NK-92 treated with Interleukin-12 subunit alpha and Interleukin-12 subunit beta, amount 100 ng/mL, for 24 hours (cell line): ENCODE results near the gene KLHDC7A.
"Not testable (repeated sequence)": the region's sequence is repeated elsewhere in the genome, so short reads cannot be mapped to it uniquely, and the experiment has no call there.

Source experiments
- DNase-seq: peaks from one replicate; lab custom pipeline; 2025; lab: John Stamatoyannopoulos, UW

KLHDC7A gene

GRCh38 chr1:18480315-18481189, at the start of gene KLHDC7A:
KLHDC7A (plus strand) TSS chr1:18480930; CDS start chr1:18480982, 52 bp downstream.
- DNase-seq = no peak

GRCh38 chr1:18434041-18434440, 46.7 kb upstream of the KLHDC7A start:
- DNase-seq = no peak

DNA sequence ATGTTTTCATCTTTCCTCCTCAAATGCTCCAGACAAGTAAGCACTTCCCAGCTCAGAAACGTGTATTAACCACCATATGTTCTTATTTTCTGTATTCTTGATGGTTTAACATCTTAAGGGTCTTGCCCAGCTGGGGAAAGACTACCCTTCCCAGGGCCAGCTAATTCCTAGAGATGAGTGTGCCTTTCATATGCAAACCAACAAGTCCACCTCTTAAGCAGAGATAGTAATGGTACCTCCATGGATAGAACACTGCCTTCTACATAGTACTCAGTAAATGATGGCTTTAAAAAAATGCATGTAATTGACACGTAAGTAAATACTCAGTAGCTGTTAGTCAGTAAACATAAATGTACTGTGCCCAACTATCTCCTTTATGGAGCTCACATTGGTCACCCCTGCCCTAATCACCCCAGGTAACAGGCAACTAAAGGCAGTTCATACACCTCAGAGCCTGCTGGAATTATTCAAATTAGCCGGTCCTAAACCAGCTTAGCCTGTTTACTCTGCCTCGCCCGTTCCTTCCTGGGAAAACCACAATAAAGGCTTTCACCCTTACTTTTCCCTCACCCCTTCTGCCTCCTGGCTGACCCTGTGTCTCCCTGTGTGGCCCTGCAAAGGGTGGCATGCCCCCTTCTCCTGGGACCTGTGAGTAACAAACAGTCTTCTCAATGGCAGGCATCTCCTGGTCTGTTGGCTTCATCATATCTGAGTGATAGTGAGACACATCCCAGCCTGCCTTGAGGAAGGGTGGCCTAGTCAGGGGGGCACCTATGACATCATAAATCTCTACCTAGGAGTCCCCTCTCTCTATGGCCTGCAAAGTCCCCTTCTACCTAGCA, 40.1 kb upstream of the KLHDC7A start:
- no peak for DNase-seq

DNA sequence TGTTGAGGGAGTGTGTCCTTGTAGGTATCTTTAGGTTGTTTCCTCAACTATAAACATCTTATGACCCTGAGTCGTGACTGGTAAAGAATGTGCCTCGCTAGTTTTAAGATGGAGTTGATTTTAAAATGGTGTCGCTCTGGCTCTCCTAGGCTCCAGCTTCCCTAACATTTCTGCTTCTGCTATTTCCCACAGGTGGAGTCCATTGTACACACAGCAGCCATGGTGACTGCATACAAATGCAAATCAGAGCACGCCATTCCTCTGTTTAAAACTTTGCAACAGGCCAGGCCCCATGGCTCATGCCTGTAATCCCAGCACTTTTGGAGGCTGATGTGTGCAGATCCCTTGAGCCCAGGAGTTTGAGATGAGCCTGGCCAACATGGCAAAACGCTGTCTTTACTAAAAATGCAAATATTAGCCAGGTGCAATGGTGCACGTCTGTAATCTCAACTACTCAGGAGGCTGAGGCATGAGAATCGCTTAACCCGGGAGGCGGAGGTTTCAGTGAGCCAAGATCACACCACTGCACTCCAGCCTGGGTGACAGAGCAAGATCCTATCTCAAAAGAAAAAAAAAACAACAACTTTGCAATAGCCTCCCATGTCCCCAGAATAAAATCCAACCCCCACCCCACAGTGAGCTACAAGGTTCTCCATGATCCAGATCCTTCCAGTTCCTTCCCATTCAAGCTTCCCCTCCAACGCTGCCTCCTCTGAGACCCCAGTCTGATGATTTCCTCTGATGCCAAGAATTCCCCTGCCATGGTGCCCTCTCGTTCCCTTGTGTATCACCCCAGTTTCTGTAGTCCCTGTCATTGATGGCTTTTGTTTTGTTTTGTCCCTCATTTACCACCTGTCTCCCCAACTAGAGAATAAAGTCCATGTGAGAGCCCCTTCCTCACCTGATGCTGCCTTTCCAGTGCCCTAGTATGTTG, 36.9 kb upstream of the KLHDC7A start:
- no peak for DNase-seq

- no peak for DNase-seq
These were observed 36.2 kb upstream of the KLHDC7A start for GRCh38 chr1:18444563-18444962.

DNA sequence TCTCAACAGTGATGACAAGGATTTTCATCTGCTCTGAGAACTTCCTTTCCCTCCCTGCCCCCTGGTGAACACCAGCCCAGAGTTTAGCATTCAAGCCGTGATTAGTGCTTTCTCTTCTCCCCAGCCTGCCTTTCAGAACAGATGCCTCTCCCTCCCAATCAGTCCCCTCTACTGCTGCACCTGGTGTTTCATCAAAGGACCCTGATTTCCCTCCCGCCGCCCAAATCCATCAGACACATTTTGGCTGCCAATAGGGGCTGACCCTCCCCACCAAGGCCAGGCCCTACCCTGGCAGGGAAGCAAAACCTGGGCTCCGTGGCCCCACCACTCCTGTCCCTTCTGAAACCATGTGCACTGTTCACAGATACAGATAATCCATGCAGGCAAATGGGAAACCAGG, 34.0 kb upstream of the KLHDC7A start:
- no peak for DNase-seq

GRCh38 chr1:18447509-18448220, 33.1 kb upstream of the KLHDC7A start:
- no peak for DNase-seq

- no peak for DNase-seq
These were observed 31.8 kb upstream of the KLHDC7A start for GRCh38 chr1:18448889-18449288.

- no peak for DNase-seq
These were observed 28.2 kb upstream of the KLHDC7A start for GRCh38 chr1:18452550-18452949.

- DNase-seq = no peak
These were observed 22.3 kb upstream of the KLHDC7A start for GRCh38 chr1:18458133-18459092.

GRCh38 chr1:18461656-18462055, 19.1 kb upstream of the KLHDC7A start:
- DNase-seq = no peak

GRCh38 chr1:18462517-18462916, 18.2 kb upstream of the KLHDC7A start:
- not testable (repeated sequence) for DNase-seq

DNA sequence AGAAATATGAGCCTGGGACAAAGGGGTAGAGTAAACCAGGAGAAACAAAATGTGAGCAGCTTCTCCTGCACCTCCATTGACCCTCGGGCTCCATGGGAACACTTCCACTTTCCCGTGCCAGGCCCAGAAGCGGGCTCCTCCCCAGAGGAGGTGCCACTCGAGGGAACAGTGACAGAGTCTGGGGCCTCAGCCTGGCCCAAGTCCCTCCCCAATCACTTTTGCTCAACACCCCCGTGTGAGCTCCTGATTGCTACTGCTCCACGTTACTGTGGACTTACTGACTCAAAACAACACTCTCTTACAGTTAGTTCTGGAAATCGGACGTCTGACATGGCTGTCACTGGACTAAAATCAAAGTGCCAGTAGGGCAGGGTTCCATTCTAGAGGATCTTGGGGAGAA, 17.7 kb upstream of the KLHDC7A start:
- no peak for DNase-seq

GRCh38 chr1:18463984-18464664, 16.6 kb upstream of the KLHDC7A start:
- DNase-seq = no peak

DNA sequence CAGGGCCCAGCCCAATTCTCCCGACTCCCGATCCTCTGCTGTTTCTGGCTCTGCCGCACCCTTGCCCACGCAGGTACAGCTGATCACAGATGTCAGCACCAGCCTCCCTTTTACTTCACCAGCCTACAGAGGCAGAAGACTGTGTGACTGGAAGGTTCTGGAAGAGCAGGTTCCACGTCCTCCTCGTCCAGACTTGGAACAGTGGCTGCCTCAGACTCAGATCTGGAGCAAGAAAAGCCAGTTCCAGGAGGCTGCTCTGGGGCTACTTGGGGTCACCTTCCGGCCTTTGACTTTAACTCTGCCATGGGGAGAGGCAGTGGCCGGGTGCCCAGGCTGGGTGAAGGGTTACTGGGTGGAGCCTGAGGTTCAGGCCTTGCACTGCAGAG, 16.1 kb upstream of the KLHDC7A start:
- DNase-seq = no peak

- no peak for DNase-seq
These were observed 14.1 kb upstream of the KLHDC7A start for GRCh38 chr1:18466676-18467075.

DNA sequence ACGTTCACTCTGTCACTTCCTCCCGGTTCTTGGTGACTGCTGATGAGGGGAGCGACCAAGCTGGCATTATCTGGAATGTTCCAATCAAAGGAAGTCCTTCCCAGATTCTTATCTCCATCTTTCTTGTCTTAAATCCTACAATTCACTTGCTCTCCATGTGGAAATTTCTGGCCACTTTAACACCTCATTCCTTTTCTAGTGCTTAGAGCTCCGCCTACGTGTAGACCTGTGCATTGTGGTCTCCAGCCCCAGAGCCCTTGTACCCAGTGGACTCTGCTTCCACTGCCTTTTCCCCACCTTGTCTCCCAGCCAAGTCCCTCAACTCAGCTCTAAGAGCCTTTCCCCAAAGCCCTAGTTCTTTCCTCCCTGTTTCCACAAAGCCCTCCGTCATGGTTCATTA, 12.2 kb upstream of the KLHDC7A start:
- no peak for DNase-seq

DNA sequence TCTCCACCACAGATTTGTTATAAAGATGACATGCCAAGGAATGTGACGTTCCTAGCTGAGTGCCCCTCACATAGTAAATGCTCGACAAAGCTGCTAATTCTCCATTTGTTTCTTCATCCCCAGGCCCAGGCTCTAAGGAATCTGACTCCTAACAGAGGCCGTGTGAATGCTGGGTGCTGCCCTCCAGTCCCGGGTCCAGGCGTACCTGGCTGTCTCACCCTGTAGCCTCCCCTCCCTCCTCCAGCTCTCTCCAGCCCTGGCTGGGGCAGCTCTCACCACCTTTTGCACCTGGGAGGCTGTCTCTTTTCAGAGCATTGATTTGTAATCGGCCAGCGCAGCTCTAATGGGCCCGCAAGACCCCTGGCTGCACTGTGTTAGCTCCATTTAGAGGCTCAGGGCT, 11.2 kb upstream of the KLHDC7A start:
- no peak for DNase-seq

GRCh38 chr1:18470671-18471355, 9.9 kb upstream of the KLHDC7A start:
- no peak for DNase-seq
